HT-29 (cell line): Measurements from ENCODE around the gene MBP. TPM values are rescaled to one million over a fixed set of nuclear protein-coding genes. Genes with fewer than 3 reads are reported as not detected.

Source experiments
- DNase-seq: peaks from one replicate; pipeline ENCODE4 v3.0.0-alpha.2; 2015; ENCODE audit warnings: low spot score
- total RNA-seq: library from RNA; depleted of rRNA; stranded (reverse); fragments of >200 nt; shearing (Covaris generic); gene quantifications from 2 replicates; pipeline ENCODE4 v1.2.3, GENCODE V29; 2014

The MBP gene
- total RNA-seq, 1 experiment from 2014 or later = 27.4 TPM

DNA sequence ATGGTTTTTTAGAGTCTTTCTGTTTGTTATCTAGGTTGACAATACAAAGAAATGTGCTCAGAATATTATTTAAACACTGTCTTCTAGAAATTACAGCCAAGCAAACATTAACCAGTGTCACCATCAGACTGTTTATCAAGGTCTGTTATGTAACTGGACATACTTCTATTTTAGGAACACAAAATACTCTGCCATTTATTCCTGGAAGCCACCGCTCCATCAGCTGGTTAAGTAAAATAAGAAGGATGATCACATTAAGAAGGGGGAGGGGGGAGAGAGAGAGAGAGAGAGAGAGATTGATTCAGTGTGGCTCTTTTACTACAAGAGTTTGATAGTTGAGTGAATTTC, 47.9 kb downstream of the MBP start:
- no peak for DNase-seq

DNA sequence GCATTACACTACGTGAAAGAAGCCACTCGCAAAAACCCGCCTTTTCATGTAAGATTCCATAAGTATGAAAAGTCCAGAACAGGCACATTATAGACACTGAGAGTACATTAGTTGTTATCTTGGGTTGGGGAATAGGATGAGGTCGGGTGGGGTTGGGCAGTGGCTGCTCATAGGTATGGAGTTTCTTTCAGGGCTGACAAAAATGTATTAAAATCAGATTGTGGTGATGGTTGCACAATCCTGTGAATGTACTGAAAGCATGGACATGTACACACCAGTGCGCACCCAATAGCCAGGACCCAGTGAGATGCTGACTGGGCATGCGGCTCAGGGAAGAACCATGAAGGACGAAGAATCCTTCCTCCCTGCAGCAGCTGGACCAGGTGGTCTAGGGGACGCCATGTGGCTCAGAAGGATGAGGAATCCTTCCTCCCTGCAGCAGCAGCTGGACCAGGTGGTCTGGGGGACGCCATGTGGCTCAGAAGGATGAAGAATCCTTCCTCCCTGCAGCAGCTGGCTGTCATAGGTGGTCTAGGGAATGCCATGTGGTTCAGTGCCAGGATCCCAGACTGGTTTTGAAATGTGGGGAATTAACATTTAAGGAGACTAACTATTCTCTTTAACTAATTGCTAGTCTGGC, 50.1 kb downstream of the MBP start:
- DNase-seq = no peak

DNA sequence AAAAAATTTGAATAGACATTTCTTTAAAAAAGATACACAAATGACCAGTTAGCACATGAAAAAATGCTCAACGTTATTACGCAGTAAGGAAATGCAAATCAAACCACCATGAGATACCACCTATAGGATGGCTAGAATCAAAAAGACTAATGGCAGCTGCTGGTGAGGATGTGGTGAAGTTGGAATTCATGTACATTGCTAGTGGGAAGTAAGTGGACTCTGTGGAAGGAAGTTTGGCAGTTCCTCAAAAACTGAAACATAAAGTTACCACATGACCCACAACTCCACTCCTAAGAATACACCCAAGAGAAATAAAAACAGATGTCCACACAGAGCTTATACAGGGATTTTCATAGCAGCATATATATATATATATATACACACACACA, 51.2 kb downstream of the MBP start:
- no peak for DNase-seq

DNA sequence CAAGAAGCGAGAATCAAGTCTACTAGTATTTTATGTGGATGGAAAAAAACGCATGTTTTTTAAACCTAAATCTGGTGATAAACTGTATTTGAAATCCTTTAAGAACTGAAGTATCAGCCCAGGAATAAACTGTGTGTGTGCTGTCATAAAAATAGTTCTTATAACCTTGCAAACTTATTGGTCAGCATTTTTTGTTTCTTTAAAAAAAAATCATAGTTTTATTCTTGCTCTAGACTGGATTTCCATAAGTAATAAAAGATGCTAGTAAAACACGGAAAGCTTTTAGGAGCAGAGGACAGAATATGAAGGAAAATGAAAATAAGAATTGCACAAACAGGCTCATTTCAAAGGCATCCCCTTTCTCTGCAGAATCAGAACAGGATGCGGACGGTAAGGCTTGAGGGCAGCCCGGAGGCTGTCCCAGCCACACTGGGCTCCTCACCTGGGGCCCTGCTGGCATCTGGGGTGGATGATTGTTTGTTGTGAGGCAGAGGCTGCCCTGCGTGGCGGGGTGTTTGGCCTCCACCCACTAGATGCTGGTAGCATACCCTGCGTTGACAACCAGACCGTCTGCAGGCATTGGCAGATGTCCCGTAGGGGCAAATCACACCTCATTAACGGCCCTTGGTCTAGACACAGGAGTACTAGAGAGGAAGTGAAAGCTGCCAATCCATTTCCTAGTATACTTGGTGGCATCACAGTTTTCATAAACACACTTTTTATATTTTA, 52.5 kb downstream of the MBP start:
- DNase-seq = no peak

DNA sequence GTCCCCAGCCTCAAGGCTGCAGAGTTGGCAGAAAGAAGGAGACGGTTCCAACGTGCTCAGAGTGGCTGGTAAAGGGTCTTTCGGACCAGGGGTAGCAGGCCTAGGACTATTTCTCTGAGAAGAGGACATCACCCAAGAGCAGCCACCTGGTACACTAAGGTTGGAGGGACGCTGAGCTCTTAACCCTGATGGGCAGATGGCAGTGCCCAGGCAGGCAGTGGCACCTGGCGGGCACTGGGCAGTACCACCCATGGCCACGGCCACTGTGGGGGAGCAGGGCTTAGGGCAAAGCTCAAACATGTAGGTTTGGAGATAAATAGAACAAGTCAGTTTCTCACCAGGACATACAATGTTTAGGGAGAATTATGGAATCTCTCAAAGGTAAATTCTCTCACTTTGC, 53.5 kb downstream of the MBP start:
- no peak for DNase-seq

DNA sequence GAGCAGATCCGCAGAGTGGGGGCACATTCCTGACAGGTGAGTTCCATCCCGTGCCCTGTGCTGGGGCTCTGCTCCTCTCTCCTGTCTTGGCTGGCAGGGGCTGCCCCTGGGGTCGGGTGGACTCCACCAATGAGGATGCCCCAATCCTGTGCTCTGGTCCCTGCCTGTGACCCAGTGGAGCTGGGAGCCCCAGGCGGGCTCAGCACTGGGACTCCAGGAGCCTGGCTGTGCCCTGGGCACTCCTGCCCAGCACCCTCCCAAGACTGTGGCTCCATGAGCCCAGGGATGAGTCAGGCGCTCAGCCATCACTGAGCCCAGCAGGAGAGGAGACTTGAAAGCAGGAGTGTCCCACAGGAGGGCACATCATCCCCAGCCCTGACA, 53.9 kb downstream of the MBP start:
- no peak for DNase-seq

DNA sequence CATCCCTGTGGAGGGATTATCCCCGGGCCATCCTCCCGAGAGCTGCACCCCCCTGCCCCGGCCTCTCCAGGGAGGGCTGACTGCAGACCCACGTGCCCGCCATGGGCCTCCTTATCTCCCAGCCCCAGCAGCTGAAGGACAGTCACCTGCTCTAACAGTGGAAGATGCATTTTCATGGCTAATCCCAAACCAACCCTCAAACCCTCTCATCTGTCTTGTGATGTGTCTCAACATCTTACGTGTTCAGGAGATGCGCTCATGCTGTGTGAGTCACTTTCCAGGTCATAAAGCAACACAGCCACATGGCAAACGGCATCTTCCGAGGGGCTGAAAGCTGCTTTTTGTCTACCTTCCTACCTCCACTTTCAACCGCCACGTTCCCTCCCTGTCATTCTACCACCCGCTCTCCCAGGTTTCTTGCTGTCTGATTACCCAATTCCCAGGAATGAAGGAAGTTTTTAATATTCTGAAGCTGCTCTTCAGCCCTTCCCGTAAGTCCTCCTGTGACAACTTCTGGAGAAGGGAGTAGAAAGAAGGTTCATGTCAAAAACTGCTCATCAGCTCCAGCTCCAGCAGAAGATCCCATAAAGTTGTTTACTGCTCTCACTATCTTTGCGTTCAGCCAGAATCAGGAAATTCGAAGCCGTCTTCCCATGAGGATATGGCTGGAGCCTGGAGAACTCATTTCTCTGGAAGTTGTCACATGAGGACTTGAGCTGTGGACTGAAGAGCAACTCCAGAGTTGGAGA, 54.5 kb downstream of the MBP start:
- DNase-seq = no peak

DNA sequence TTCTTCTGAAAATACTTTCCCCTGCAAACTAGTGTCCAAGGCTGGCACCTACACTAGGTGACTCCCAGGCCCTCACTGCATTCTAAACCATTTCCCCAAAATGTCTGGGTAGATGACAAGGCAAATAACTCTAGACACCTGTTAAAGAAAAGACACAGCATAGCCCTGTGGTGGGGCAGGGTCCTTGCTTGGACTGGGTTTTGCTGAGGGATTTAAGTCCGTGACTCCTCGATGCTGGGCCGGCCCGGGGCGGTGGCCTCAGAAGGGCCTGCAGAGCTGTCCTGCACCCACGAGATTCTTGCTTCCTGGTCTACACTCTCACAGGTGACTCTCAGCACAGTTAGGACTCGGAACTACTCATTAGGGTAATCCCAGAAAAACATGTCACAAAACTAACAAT, 55.2 kb downstream of the MBP start:
- DNase-seq = no peak

DNA sequence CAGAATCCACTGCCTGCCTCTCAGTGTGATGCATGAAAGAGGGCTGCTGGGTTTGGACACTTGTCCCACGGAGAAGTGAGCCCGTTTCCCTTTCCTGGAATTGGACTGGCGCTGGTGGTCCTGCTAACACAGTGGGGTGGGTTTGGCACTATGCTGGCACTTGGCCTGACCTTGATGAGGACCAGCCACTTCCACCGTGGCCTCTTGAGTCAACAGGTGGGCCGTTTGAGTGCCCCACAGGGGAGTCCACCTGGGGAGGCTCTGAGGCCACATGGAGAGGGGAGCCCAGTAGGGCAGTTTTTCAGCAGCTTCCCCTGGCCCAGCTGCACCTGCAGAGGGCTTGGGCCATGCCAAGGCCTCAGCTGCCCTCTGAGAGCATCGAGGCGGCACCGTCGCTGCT, 56.5 kb downstream of the MBP start:
- DNase-seq = no peak

DNA sequence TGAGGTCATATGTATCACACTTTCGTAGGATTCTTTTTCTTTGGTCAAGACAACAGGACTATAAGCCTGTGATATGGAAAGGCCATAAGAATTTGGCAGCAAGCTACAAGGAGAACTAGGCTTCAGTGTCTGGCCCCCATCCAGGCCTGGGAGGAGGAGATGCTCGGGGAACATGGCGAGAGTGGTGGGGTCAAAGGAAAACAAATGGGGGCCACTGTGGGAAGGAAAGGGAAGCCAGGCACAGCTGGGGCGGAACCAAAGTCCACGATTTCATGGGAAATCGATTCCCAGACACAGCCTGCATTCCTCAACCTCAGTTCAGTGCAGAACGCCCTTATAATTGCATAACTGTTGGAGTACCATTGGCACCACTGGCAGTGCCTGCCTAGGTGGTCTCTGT, 58.2 kb downstream of the MBP start:
- DNase-seq = no peak

DNA sequence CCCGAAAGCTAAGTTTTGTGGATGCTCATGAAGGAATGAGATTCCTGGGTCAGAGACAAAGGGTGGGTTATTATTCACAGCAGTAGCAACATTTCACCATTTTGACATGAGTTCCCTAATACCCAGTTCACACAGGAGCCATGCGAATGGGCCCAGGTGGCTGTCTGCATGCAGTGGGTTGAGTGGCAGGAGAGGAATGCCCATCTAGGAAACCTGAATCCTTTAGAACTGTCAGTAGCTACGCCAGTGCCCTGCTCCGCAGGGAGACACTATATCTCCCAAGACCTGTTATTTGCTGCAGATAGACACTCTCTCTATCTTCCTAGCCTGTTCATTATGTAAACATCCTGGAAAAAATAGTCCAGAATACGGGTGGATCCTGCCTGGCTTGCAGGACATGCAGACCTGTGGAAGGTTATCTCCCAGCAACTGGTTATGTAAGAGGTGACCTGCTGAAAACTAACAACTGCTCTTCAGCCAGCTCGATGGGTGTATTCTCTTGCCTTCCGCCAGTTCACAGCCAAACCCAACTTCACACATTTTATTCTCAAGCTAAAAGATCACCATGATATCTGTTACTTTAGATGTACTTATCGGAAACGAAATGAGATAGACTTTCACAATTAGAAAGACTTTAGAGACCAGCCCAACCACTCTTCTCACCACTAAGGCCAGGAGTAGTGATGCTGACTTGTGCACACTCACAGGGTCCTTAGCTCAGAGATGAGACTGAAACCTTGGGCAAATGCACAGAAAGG, 59.1 kb downstream of the MBP start:
- no peak for DNase-seq

DNA sequence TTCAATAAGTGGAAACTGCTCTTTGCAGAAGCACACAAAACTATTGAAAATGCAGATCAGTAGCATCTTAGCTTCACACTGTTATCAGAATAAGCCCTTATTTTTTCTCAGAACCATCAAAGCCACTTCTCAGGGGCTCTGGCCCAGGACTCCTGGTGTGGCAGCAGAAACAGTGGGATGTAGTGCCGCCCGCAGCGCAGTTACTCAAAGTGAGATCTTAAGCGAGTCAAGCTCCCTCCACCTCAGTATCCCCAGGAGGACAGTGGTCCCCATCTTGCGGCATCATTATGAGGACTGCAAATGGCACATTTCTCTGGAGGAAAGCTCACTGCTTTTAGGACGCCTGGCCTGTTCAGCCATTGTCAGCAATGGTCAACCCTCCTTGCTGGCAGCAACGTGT, 60.0 kb downstream of the MBP start:
- DNase-seq = no peak

DNA sequence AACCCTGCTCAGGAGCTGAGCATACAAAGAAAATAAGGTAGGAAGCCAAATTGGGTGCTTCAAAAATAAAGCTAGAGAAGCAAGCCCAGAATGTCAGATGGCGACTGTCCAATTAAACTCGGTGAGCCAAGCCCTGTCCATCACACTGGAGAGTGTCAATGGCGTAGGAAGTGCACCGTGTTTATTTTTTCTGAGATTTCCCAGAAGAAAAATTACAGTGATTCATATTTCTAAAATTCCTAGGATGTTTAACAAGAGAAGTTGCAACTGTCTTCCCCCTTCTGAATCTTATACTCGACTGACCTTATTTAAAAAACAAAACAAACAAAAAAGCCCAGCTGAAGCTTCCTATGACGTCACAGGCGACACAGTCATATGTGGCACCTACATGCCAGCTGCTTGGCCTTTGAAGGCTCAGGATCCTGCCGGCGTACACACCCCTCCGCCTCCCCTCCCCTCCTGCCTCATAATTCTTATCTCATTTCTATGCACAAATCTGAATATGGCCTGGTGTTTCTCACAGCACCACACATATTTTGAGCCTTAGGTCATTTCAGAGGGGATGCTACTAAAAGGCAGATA, 60.8 kb downstream of the MBP start:
- no peak for DNase-seq

DNA sequence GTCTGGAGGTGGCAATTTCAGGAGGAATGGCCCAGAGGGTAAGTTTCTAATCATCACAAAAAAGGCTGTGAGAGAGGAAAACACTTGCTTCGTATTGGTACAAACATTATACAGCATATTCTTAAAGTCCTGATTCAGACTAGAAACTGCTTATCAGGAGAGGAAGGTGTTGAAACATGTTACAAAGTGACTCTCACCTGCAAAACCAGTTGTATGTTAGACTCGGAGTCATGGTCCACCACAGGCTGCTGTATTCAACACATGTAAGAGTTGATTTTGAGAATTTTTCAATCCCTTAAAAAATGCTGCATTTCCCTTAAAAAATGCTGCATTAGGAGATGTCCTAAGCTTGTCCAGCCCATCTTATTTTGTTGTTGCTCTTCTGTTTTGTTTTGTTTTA, 61.5 kb downstream of the MBP start:
- no peak for DNase-seq

DNA sequence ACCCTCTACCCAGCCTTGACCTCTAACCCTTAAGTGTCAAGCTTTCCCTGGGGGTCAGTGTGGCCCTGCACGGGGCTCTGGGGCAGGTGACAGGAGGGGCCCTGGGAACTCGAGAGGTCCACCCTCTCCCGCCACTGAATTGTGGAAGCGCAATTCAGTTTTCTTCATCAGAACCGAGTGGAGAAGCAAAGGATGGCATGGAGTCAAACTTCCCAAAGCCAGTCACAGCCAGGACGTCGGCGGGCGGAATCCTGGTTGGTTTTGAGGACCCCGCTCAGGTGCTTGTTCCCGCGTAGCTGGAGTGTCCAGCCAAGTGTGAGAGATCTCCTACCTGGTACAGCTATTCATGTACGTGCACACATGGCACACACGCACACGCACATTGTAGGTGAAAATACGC, 62.0 kb downstream of the MBP start:
- no peak for DNase-seq

DNA sequence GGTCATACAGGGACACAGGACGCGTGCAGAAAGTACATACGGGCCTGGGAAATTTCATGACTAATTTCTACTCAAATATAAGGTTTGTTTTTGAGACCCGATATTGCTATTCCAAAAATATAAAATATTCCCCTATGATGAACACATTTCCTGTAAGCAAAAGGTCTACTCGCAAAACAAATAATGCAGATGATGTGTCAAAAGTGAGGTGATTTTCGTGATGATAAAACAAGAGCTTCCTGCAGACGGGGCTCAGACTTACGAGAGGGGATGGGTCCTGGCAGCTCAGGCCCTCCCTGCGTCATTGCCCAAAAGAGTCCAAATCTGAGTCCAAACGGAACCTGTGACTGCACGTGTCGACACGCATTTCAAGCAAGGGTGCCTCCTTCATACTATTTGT, 62.7 kb downstream of the MBP start:
- DNase-seq = no peak

DNA sequence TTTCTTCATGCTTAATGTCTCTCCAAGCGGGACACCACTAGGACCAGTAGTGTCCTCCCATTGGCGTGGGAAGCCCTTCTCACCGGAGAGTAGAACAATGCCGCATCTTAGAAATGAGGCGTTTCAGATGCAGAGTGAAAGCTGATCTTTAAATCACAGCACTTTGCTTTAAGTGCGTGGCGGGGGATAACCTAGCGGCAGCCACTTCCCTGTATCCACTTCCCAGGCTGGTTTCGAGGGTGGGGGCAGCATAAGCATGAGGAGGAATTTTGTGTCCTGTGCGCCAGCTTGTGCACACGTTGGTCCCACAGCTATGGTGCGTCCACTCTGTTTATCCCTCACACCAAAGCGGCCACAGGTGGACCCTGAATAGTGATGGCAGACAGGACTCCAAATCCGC, 63.1 kb downstream of the MBP start:
- no peak for DNase-seq

DNA sequence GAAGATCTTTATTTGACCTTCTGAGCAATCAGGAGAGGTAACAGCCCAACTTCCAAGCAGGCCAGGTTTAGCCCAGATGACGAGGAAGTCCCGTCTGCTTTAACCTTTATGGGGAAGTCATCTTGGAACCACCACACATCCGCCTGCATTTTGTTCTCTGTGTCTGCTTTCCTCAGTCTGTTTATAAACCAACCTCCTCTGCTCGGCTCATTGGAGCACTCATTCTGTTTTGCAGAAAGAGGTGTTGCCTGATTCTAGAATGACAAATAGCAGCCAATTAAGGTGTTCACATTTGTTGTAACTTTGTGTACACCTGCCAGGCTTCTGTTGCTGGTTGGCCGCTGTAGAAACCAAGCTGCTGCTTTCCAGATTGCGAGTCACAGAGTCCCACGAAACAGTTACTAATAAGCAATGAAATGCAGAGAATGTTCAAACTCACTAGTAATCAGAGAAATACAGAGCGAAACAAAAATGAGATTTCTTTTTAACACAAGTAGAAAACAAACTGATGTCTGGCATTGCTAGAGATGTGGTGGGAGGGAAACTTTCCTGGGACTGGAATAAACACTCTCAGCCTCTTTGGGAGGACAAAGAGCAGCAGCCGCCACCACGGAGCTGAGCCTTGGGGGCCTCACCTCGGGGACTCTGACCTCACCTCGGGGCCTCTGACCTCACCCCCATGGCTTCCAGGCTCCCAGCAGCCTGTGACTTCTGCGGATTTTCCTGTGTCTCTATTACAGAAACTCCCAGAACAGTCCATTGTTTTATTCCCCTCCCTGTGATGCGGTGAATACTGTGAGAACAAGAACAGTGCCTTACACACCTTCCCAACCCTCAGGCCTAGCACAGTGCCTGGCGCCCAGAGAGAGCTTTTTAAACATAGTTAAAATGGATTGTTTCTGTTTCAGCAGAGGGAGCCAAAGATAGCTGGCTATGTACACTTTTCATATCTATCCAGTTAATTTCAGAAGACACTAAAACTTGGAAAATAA, 64.0 kb downstream of the MBP start:
- DNase-seq = no peak

DNA sequence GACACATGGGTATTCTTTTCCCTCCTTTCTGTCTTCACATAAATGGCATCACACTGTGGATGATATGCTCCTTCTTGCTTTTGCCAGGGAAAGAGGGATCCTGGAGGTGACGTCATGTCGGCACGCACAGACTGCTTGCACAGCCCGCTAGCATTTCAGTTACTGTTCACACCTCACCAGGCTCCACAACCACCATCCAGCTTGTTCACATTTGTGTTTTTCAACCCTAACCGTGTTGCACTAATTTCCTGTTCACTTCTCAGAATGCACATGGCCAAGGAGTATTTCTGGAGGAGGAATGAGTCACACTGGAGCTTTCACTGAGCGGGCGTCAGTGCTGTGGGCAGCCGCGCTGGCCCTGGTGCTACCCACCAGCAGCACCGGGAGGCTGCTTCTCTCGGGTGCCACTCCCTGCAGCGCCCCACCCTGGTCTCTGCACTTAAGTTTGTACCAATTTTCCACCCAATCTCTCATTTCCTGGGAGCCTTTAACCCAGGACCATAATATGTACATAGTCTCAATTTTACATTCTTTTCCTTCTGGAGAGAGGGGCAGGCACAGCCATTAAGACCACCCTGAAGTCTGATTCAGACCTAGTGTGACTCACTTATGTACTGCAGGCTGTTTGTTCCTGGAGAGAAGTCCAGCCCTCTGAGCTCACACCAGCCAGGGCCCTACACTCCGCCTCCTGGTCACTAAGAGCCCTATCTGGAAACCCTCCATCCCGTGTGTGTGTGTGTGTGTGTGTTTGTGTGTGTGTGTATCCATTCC, 65.1 kb downstream of the MBP start:
- peak; percentile 54 for DNase-seq

DNA sequence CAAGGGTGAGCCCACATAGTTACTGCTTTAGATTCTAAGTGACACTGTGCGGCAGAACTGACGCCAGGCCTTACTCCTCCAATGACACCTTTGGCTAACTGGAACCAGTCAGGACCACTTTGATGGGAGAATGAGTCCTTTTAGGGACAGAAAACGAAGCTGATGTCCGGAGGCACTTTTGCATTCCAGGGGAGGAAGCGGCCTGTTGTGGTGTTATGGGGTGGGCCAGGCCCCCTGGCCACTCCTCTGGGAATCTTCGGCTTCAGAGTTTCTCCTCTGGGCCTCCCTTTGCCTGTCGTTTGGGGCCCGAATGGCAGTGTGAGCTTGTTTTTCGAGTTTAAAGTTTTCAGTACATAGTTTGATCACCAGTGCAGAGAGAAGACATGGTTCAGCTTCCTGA, 65.9 kb downstream of the MBP start:
- no peak for DNase-seq
